Choroid plexus epithelial cell (primary cell): ENCODE measurements around the gene MAP3K4.

Experiments used
- DNase-seq: peaks from one replicate; pipeline ENCODE4 v3.0.0-alpha.2; 2010; ENCODE audit warnings: low read depth
- H3K4me3 ChIP-seq: 2 replicates; pipeline ENCODE4 v1.5.1; 2011; ENCODE audit warnings: low read depth, mild to moderate bottlenecking, control low read depth, low read length, moderate library complexity
- CTCF ChIP-seq: conservative IDR thresholded peaks from 2 replicates; pipeline ENCODE4 v1.5.1; 2011; ENCODE audit warnings: low read depth, mild to moderate bottlenecking, control low read depth, inconsistent platforms, low read length, moderate library complexity

MAP3K4 gene

GRCh38 chr6:161139766-161140553 is 148.4 kb downstream of the MAP3K4 start:
- no peak overlapping the region for H3K4me3 ChIP-seq
- TF ChIP-seq CTCF = no peak
- DNase-seq = no peak

- DNase-seq = no peak
- no peak overlapping the region for H3K4me3 ChIP-seq
- no peak for TF ChIP-seq CTCF
Measured at GRCh38 chr6:161140554-161140875, 148.9 kb downstream of the MAP3K4 start.

- DNase-seq = peak; percentile 27
- no peak overlapping the region for H3K4me3 ChIP-seq
- TF ChIP-seq CTCF = no peak
Measured at GRCh38 chr6:161141173-161141572, 149.6 kb downstream of the MAP3K4 start.

GRCh38 chr6:161142957-161143296 is 151.4 kb downstream of the MAP3K4 start:
- no peak for TF ChIP-seq CTCF
- H3K4me3 ChIP-seq = no peak overlapping the region
- no peak for DNase-seq

- no peak overlapping the region for H3K4me3 ChIP-seq
- no peak for TF ChIP-seq CTCF
- no peak for DNase-seq
Measured at GRCh38 chr6:161143663-161144430, 152.3 kb downstream of the MAP3K4 start.

GRCh38 chr6:161150136-161150535 is 158.6 kb downstream of the MAP3K4 start:
- no peak for DNase-seq
- H3K4me3 ChIP-seq = no peak overlapping the region
- no peak for TF ChIP-seq CTCF

GRCh38 chr6:161150566-161150965 is 159.0 kb downstream of the MAP3K4 start:
- no peak overlapping the region for H3K4me3 ChIP-seq
- TF ChIP-seq CTCF = no peak
- no peak for DNase-seq
